Activated B cell treated with CpG ODN at 0.5 μM for 24 hours (primary cell): ENCODE data around the gene ADAM12. TPM values are rescaled to one million over a fixed set of nuclear protein-coding genes. Genes with fewer than 3 reads are reported as not detected.

ENCODE experiments used
- ATAC-seq: fragments of 200-7000 bp; cut with Tn5 transposase; one replicate; pipeline ENCODE4 v1.10.0; 2021; ENCODE audit warnings: low read depth, mild to moderate bottlenecking, moderate library complexity
- CTCF ChIA-PET: fragments of 350-600 bp; sonication (Branson Sonifier 250); formaldehyde crosslinking; loops from one replicate; lab custom pipeline; 2021; ENCODE audit warnings: antibody characterized with exemption; lab: Charles Lee
- POLR2A ChIA-PET: fragments of 350-600 bp; sonication (Branson Sonifier 250); formaldehyde crosslinking; loops from one replicate; lab custom pipeline; 2021; ENCODE audit warnings: antibody characterized with exemption; lab: Charles Lee
- DNase-seq: peaks from one replicate; pipeline ENCODE4 v3.0.0; 2022
- H3K27ac Mint-ChIP-seq: one replicate; pipeline ENCODE4 v1.8.0; 2020; ENCODE audit warnings: mixed read lengths
- H3K27me3 Mint-ChIP-seq: one replicate; pipeline ENCODE4 v1.8.0; 2021; ENCODE audit warnings: mixed read lengths
- H3K36me3 Mint-ChIP-seq: one replicate; pipeline ENCODE4 v1.8.0; 2021; ENCODE audit warnings: low read depth, mixed read lengths
- H3K4me1 Mint-ChIP-seq: one replicate; pipeline ENCODE4 v1.8.0; 2021; ENCODE audit warnings: mixed read lengths
- H3K4me3 Mint-ChIP-seq: one replicate; pipeline ENCODE4 v1.8.0; 2020; ENCODE audit warnings: mild to moderate bottlenecking, mixed read lengths
- H3K9me3 Mint-ChIP-seq: one replicate; pipeline ENCODE4 v1.8.0; 2020; ENCODE audit warnings: mixed read lengths
- intact Hi-C: fragments of 100-400 bp; cut with micrococcal nuclease; formaldehyde crosslinking; loops from one replicate; pipeline ENCODE4 v1.15.1; 2024
- total RNA-seq: library from RNA; stranded (reverse); gene quantifications from 2 replicates; pipeline ENCODE4 v1.2.3, GENCODE V29; 2022
- TF ChIP-seq, protein P1 (sequence below): fragments of 200-600 bp; IDR thresholded peaks from one replicate; pipeline ENCODE4 v1.8.0; 2022; ENCODE audit warnings: antibody characterized with exemption, mild to moderate bottlenecking

The ADAM12 gene
- total RNA-seq, 1 donor from 2014 or later, result 0.84 TPM

- no peak for DNase-seq
- ChIA-PET CTCF (no interaction called here), POLR2A (no interaction called here)
- Mint-ChIP-seq H3K27me3 (no peaks in the 10 kb centered on the region), H3K4me3 (no peak overlapping the region), H3K36me3 (no peaks in the 10 kb centered on the region), H3K9me3 (peaks cover 3% of the 10 kb centered on the region), H3K4me1 (peaks cover 5% of the 10 kb centered on the region), H3K27ac (no peak overlapping the region)
- ATAC-seq, result no peak
- intact Hi-C loops, result no loop called here
- TF ChIP-seq, protein P1, sequence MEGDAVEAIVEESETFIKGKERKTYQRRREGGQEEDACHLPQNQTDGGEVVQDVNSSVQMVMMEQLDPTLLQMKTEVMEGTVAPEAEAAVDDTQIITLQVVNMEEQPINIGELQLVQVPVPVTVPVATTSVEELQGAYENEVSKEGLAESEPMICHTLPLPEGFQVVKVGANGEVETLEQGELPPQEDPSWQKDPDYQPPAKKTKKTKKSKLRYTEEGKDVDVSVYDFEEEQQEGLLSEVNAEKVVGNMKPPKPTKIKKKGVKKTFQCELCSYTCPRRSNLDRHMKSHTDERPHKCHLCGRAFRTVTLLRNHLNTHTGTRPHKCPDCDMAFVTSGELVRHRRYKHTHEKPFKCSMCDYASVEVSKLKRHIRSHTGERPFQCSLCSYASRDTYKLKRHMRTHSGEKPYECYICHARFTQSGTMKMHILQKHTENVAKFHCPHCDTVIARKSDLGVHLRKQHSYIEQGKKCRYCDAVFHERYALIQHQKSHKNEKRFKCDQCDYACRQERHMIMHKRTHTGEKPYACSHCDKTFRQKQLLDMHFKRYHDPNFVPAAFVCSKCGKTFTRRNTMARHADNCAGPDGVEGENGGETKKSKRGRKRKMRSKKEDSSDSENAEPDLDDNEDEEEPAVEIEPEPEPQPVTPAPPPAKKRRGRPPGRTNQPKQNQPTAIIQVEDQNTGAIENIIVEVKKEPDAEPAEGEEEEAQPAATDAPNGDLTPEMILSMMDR, result no peak
Measured at GRCh38 chr10:126014309-126014708, 374.0 kb downstream of the ADAM12 start.

DNA sequence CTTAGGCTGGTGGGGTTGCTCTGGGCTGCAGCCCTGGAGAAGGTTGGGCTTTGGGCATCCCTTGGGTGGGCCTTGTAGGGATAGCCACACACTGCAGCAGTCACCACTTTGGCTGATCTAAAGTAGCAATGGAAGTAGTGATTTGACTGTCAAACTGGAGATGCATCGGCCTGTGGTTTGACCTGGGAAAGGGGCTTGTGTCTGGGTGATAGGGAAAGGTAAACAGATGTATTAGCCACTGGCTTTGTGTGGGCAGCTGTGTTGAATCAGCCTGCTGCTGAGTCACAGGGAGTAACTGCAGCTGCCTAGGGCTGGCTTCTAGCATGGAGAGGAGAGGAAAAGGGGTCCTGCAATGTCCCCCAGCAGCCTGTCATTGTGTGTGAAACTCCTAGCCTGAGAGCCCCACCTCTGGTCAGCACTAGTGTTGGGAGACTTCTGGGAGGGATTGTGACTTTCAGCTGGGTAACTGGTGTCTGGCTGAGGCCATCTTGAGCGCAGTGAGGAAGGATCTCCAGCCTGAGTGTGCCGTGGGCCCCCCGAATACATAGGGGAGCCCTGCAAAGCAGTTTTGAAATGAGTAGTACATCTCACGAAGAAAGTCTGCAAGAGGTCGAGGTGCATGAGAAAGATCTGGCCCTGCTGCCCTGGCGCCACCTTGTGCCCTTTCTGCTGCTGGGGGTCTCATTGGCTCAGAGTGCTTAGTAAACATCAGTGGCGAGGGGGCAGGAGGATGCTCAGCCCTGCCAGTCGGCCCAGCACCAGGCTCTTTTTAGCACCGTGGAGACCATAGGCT, 374.6 kb downstream of the ADAM12 start:
- TF ChIP-seq, protein P1, result no peak
- Mint-ChIP-seq H3K4me1 (peaks cover 11% of the 10 kb centered on the region), H3K9me3 (peaks cover 3% of the 10 kb centered on the region), H3K27ac (no peak overlapping the region), H3K27me3 (no peaks in the 10 kb centered on the region), H3K4me3 (no peak overlapping the region), H3K36me3 (no peaks in the 10 kb centered on the region)
- CTCF ChIA-PET, result no interaction called here
- POLR2A ChIA-PET, result no interaction called here
- DNase-seq, result no peak
- intact Hi-C loops, result no loop called here
- ATAC-seq, result no peak

DNA sequence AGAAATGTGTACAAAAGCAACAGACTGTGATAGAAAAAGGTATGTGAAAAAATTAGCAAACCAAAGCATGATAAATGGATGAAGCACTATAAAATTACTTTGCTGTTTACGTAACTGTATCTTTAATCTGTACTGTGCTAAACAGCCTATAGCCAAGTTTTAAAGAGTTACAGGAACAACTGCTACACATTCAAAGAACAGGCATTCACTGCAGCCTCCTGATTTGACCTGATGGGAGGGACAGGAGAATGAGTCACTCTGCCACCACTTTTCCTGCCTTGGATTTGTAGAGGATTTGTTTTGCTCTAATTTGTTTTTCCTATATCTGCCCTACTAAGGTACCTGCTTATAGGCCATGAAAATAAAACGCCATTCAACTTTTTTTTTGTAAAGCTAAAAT, 375.8 kb downstream of the ADAM12 start:
- Mint-ChIP-seq H3K27ac (no peak overlapping the region), H3K9me3 (peaks cover 3% of the 10 kb centered on the region), H3K4me1 (peaks cover 14% of the 10 kb centered on the region), H3K27me3 (no peaks in the 10 kb centered on the region), H3K4me3 (no peak overlapping the region), H3K36me3 (no peaks in the 10 kb centered on the region)
- ATAC-seq (no peak), DNase-seq (no peak)
- TF ChIP-seq, protein P1, result no peak
- CTCF ChIA-PET, result no interaction called here
- POLR2A ChIA-PET, result no interaction called here
- intact Hi-C loops, result no loop called here

DNA sequence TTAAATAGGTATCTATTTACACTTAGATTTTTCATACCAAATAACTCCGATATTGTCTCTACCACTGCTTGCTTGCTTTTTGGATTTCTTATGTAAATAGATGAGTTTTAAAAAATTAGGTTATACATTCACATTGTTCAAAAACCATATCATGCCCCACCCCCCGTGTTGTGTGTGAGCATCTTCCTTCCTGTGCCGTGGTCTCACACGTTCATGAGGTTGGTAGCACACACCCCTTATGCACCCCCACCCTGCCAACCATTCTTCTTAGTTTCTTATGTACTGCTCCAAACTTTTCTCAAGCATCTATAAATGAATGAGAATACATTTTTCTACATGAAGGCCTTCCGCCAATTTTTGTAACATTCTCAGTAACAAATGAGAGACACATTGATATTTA, 376.3 kb downstream of the ADAM12 start:
- POLR2A ChIA-PET, result no interaction called here
- H3K36me3 Mint-ChIP-seq, result no peaks in the 10 kb centered on the region
- TF ChIP-seq, protein P1, result no peak
- intact Hi-C loops, result no loop called here
- ATAC-seq (no peak), DNase-seq (no peak)
- no peaks in the 10 kb centered on the region for H3K27me3 Mint-ChIP-seq
- CTCF ChIA-PET, result no interaction called here
- no peak overlapping the region for H3K4me3 Mint-ChIP-seq
- no peak overlapping the region for H3K27ac Mint-ChIP-seq
- H3K9me3 Mint-ChIP-seq, result peaks cover 3% of the 10 kb centered on the region
- H3K4me1 Mint-ChIP-seq, result peaks cover 14% of the 10 kb centered on the region

GRCh38 chr10:126009650-126010049, 378.6 kb downstream of the ADAM12 start:
- TF ChIP-seq, protein P1, result no peak
- Mint-ChIP-seq H3K27me3 (no peaks in the 10 kb centered on the region), H3K36me3 (no peaks in the 10 kb centered on the region), H3K27ac (no peak overlapping the region), H3K4me3 (no peak overlapping the region), H3K9me3 (peaks cover 3% of the 10 kb centered on the region), H3K4me1 (peaks cover 16% of the 10 kb centered on the region)
- ChIA-PET CTCF (interaction anchor here (1.0 kb wide), 2 partner anchors 27 to 88 kb away, joined by 3 read pairs; no protein-coding TSS in a partner anchor), POLR2A (no interaction called here)
- no peak for ATAC-seq
- no peak for DNase-seq
- intact Hi-C loops, result no loop called here
